Effector memory CD8-positive, alpha-beta T cell (primary cell): ENCODE measurements around the gene ADAMTSL1.

Source experiments
- ATAC-seq: fragments of 150-1000 bp; cut with Tn5 transposase; replicated peaks from 2 replicates; pipeline ENCODE4 v1.10.0; 2021; ENCODE audit warnings: mild to moderate bottlenecking, moderate library complexity
- DNase-seq, 3 experiments: peaks; one replicate each; pipeline ENCODE4 v3.0.0; 2021
- H3K27ac Mint-ChIP-seq, 2 donors: one replicate each; pipeline ENCODE4 v1.8.0; 2022; ENCODE audit warnings: mild to moderate bottlenecking in 2 of 2, mixed read lengths in 2 of 2, moderate library complexity in 2 of 2
- H3K27me3 Mint-ChIP-seq, 2 donors: one replicate each; pipeline ENCODE4 v1.8.0; 2022; ENCODE audit warnings: mixed read lengths in 2 of 2
- H3K36me3 Mint-ChIP-seq: one replicate; pipeline ENCODE4 v1.8.0; 2022; ENCODE audit warnings: mild to moderate bottlenecking, moderate library complexity, mixed read lengths; ENCODE audit not compliant: insufficient read depth
- H3K4me1 Mint-ChIP-seq, 2 donors: one replicate each; pipeline ENCODE4 v1.8.0; 2022; ENCODE audit warnings: low read depth in 2 of 2, mixed read lengths in 2 of 2
- H3K4me3 Mint-ChIP-seq, 2 donors: one replicate each; pipeline ENCODE4 v1.8.0; 2022; ENCODE audit warnings: mild to moderate bottlenecking in 2 of 2, mixed read lengths in 2 of 2, moderate library complexity in 2 of 2
- H3K9me3 Mint-ChIP-seq, 2 donors: one replicate each; pipeline ENCODE4 v1.8.0; 2022; ENCODE audit warnings: mixed read lengths in 2 of 2

Gene ADAMTSL1

GRCh38 chr9:18726546-18726945, 252.6 kb downstream of the ADAMTSL1 start:
- DNase-seq: no peak
- Mint-ChIP-seq H3K27me3 (no peaks in the 10 kb centered on the region), H3K36me3 (no peaks in the 10 kb centered on the region), H3K27ac (no peak overlapping the region), H3K4me1 (no peaks in the 10 kb centered on the region), H3K9me3 (no peaks in the 10 kb centered on the region), H3K4me3 (no peak overlapping the region)
- ATAC-seq: no peak

GRCh38 chr9:18727904-18728303, 254.0 kb downstream of the ADAMTSL1 start:
- Mint-ChIP-seq H3K27ac (no peak overlapping the region), H3K9me3 (no peaks in the 10 kb centered on the region), H3K27me3 (no peaks in the 10 kb centered on the region)

GRCh38 chr9:18728642-18729041, 254.7 kb downstream of the ADAMTSL1 start:
- H3K27ac Mint-ChIP-seq: no peak overlapping the region
- H3K4me1 Mint-ChIP-seq: no peaks in the 10 kb centered on the region
- ATAC-seq (no peak), DNase-seq (no peak)
- no peaks in the 10 kb centered on the region for H3K9me3 Mint-ChIP-seq
- H3K36me3 Mint-ChIP-seq: no peaks in the 10 kb centered on the region
- no peak overlapping the region for H3K4me3 Mint-ChIP-seq
- H3K27me3 Mint-ChIP-seq: no peaks in the 10 kb centered on the region

More at GRCh38 chr9:18727904-18728303, 254.0 kb downstream of the ADAMTSL1 start:
- Mint-ChIP-seq H3K4me3 (no peak overlapping the region), H3K36me3 (no peaks in the 10 kb centered on the region), H3K4me1 (no peaks in the 10 kb centered on the region)
- ATAC-seq (no peak), DNase-seq (no peak)

GRCh38 chr9:18730241-18730640, 256.3 kb downstream of the ADAMTSL1 start:
- H3K36me3 Mint-ChIP-seq: no peaks in the 10 kb centered on the region
- H3K27me3 Mint-ChIP-seq: no peaks in the 10 kb centered on the region
- no peak overlapping the region for H3K4me3 Mint-ChIP-seq
- ATAC-seq (no peak), DNase-seq (no peak)
- no peaks in the 10 kb centered on the region for H3K9me3 Mint-ChIP-seq
- no peak overlapping the region for H3K27ac Mint-ChIP-seq
- H3K4me1 Mint-ChIP-seq: no peaks in the 10 kb centered on the region

- no peaks in the 10 kb centered on the region for H3K4me1 Mint-ChIP-seq
- H3K27me3 Mint-ChIP-seq: peaks cover 6 to 8% of the 10 kb centered on the region in 2 donors
- H3K27ac Mint-ChIP-seq: no peak overlapping the region
- DNase-seq (no peak), ATAC-seq (no peak)
- H3K9me3 Mint-ChIP-seq: no peaks in the 10 kb centered on the region
- H3K4me3 Mint-ChIP-seq: no peak overlapping the region
- no peaks in the 10 kb centered on the region for H3K36me3 Mint-ChIP-seq
Measured at GRCh38 chr9:18739127-18739526, 265.2 kb downstream of the ADAMTSL1 start.

GRCh38 chr9:18739641-18740318, 265.8 kb downstream of the ADAMTSL1 start:
- H3K27me3 Mint-ChIP-seq: peaks cover 6 to 8% of the 10 kb centered on the region in 2 donors

GRCh38 chr9:18741359-18741758, 267.4 kb downstream of the ADAMTSL1 start:
- Mint-ChIP-seq H3K9me3 (no peaks in the 10 kb centered on the region), H3K4me1 (no peaks in the 10 kb centered on the region), H3K36me3 (no peaks in the 10 kb centered on the region), H3K27ac (no peak overlapping the region), H3K4me3 (no peak overlapping the region), H3K27me3 (peaks cover 6 to 8% of the 10 kb centered on the region in 2 donors)
- no peak for ATAC-seq
- DNase-seq: no peak

More at GRCh38 chr9:18739641-18740318, 265.8 kb downstream of the ADAMTSL1 start:
- Mint-ChIP-seq H3K36me3 (no peaks in the 10 kb centered on the region), H3K4me3 (no peak overlapping the region), H3K27ac (no peak overlapping the region), H3K4me1 (no peaks in the 10 kb centered on the region), H3K9me3 (no peaks in the 10 kb centered on the region)
- DNase-seq: no peak
- ATAC-seq: no peak

GRCh38 chr9:18741945-18742344, 268.0 kb downstream of the ADAMTSL1 start:
- Mint-ChIP-seq H3K27ac (no peak overlapping the region), H3K9me3 (no peaks in the 10 kb centered on the region), H3K4me3 (no peak overlapping the region), H3K4me1 (no peaks in the 10 kb centered on the region), H3K27me3 (peaks cover 6 to 8% of the 10 kb centered on the region in 2 donors), H3K36me3 (no peaks in the 10 kb centered on the region)
- DNase-seq (no peak), ATAC-seq (no peak)

- H3K4me1 Mint-ChIP-seq: no peaks in the 10 kb centered on the region
- H3K27me3 Mint-ChIP-seq: peaks cover 6 to 15% of the 10 kb centered on the region in 2 donors
- H3K36me3 Mint-ChIP-seq: no peaks in the 10 kb centered on the region
- ATAC-seq: no peak
- no peaks in the 10 kb centered on the region for H3K9me3 Mint-ChIP-seq
- H3K27ac Mint-ChIP-seq: no peak overlapping the region
- H3K4me3 Mint-ChIP-seq: no peak overlapping the region
- no peak for DNase-seq
Measured at GRCh38 chr9:18743421-18743820, 269.5 kb downstream of the ADAMTSL1 start.

GRCh38 chr9:18743971-18744370, 270.0 kb downstream of the ADAMTSL1 start:
- H3K27me3 Mint-ChIP-seq: peaks cover 6 to 19% of the 10 kb centered on the region in 2 donors
- H3K4me3 Mint-ChIP-seq: no peak overlapping the region
- no peak for DNase-seq
- no peaks in the 10 kb centered on the region for H3K4me1 Mint-ChIP-seq
- no peaks in the 10 kb centered on the region for H3K9me3 Mint-ChIP-seq
- no peak overlapping the region for H3K27ac Mint-ChIP-seq
- no peak for ATAC-seq
- no peaks in the 10 kb centered on the region for H3K36me3 Mint-ChIP-seq

GRCh38 chr9:18745710-18746109, 271.8 kb downstream of the ADAMTSL1 start:
- Mint-ChIP-seq H3K4me1 (no peaks in the 10 kb centered on the region), H3K27me3 (peaks cover 6 to 25% of the 10 kb centered on the region in 2 donors), H3K36me3 (no peaks in the 10 kb centered on the region), H3K4me3 (no peak overlapping the region), H3K27ac (no peak overlapping the region), H3K9me3 (no peaks in the 10 kb centered on the region)
- no peak for DNase-seq
- no peak for ATAC-seq

GRCh38 chr9:18746631-18747030, 272.7 kb downstream of the ADAMTSL1 start:
- no peaks in the 10 kb centered on the region for H3K36me3 Mint-ChIP-seq
- ATAC-seq (no peak), DNase-seq (no peak)
- H3K27me3 Mint-ChIP-seq: peaks cover 6 to 22% of the 10 kb centered on the region in 2 donors
- H3K4me3 Mint-ChIP-seq: no peak overlapping the region
- no peaks in the 10 kb centered on the region for H3K9me3 Mint-ChIP-seq
- H3K27ac Mint-ChIP-seq: no peak overlapping the region
- H3K4me1 Mint-ChIP-seq: no peaks in the 10 kb centered on the region

GRCh38 chr9:18747595-18747994, 273.6 kb downstream of the ADAMTSL1 start:
- Mint-ChIP-seq H3K4me1 (no peaks in the 10 kb centered on the region), H3K9me3 (no peaks in the 10 kb centered on the region), H3K27me3 (peaks cover under 1 to 17% of the 10 kb centered on the region in 2 donors), H3K4me3 (no peak overlapping the region), H3K36me3 (no peaks in the 10 kb centered on the region), H3K27ac (no peak overlapping the region)
- DNase-seq (no peak), ATAC-seq (no peak)

GRCh38 chr9:18748251-18748701, 274.3 kb downstream of the ADAMTSL1 start:
- peaks cover 0 to 17% of the 10 kb centered on the region in 2 donors for H3K27me3 Mint-ChIP-seq
- H3K36me3 Mint-ChIP-seq: no peaks in the 10 kb centered on the region
- H3K4me1 Mint-ChIP-seq: no peaks in the 10 kb centered on the region
- H3K27ac Mint-ChIP-seq: no peak overlapping the region
- H3K9me3 Mint-ChIP-seq: no peaks in the 10 kb centered on the region
- no peak for ATAC-seq
- H3K4me3 Mint-ChIP-seq: no peak overlapping the region
- DNase-seq: no peak
